HG02870 (cell line): Measurements from ENCODE around the gene PRSS16.

Experiments used
- ATAC-seq: cut with Tn5 transposase; IDR thresholded peaks from one replicate; pipeline ENCODE4 v1.9.1; 2021; ENCODE audit warnings: mild to moderate bottlenecking, moderate library complexity; ENCODE audit not compliant: unreplicated experiment

Gene PRSS16

DNA sequence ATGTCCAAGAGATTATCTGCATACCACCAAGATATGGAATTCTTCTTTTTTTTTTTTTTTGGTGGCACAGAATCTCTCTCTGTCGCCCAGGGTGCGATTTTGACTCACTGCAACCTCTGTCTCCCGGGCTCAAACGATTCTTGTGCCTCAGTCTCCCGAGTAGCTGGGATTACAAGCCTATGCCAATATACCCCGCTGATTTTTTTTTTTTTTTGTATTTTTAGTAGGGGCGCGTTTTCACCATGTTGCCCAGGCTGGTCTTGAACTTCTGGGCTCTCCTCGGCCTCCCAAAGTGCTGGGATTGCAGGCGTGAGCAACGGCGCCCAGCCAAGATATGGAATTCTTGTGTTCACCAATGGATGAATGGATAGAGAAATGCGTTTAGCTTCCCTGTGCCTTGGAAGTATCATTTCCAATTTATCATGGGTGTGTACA is 33.6 kb downstream of the PRSS16 start:
- ATAC-seq, result no peak

DNA sequence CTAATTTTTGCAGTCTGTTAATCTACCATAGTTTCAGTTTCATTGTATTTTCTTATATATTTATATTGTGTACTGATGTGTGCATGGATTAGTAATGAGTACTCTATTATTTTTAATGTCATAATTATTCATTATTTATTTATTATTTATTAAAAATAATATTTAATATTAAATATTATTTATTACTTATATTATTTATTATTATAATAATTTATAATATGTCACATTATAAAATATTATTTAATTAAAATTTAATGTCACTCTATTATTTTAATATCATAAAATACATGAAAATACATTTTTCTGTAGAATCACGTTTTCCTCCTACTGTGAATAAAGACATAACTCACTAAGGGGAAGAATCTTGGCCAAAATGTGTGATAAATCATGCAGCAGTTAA is 34.1 kb downstream of the PRSS16 start:
- ATAC-seq, result no peak

DNA sequence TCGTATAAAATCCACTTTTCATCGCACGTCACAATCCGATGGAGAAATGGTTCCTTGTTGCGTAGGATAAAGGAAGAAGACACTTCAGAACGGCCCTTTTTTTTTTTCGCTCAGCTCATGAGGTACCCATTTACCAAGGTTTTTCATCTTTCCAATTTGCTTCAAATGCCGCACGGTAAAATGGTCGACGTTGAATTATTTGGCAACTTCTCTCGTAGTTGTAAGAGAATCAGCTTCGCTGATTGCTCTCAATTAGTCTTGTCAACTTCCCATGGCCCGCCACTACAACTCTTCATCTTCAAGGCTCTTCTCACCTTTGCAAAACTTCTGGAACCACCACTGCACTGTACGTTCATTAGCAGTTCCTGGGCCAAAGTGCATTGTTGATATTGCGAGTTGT is 35.8 kb downstream of the PRSS16 start:
- no peak for ATAC-seq

DNA sequence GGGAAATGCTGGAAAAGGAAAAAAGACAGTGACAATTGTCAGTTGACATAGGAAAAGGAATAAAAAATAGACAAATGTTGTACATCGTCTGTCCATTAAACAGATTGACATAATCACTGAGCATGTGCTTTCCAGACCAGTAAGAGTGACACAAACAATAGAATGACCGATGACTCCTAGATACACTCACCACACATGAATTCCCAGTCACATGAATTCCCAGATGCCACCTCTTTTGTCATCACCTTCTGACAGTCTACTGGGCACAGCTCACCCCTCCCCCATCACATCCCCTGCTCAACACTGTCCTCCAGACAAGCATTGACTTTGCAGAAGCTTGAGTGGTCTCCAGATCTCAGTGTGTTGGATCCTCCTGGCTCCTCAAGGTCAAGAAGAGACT is 38.6 kb downstream of the PRSS16 start:
- ATAC-seq, result no peak

DNA sequence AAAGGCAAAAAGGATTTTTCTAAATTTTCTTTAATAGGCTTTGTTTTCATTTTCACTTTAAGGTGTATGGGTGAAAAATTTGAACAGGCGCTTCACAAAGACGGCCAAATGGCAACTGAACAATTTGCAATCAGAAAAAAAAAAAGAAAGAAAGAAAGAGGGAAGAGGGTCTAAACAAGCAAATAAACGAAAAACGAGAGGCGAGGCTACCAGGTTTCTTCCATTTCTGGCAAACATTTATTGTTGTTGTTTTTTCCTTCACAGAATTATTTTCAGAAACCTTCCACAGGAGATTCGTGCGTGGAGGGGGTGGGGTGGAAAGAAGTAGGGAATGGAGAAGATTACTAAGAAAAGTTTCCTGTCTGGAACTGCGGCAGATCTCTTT is 40.2 kb downstream of the PRSS16 start:
- no peak for ATAC-seq

DNA sequence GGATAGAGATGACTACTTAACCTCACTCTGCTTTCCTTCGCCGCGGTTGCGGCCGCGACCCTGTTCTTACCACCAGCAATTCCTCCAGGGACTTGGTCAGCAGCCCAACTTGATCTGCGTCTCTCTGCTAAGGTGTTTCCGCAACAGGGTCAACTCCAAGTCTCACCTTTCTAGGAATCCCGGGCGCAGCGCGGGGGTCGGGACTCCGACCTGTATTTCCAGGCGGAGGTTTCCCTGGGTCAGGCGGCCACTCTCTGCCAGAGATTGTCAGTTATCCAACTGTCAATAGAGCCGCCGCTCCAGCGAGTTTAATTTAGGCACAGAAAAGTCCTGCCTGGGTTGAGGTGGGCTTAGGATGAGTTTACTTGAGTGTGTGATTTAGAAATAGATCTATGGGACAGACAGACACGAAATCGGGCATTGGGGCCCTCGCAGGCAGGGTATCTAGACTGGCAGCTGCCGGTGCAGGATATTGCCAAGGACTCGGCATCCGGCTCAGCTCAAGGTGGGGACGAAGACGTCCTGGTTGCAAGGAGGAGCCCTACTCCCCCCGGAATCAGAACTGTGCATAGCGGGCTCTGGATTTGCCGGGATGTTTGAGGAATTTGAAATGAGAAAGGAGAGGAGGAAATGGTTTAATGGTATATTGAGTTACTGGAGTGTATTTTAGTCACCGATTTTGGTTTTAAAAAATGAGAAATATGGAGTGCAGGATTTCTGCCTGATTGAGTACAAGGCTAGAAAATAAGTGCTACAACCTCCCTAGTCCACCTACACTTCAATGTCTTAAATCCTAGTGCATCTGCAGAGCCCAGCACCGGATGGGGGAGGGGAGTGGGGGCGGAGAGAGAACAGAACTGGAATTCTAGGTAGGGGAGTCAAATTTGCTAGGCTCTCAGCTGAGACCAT is 40.9 kb downstream of the PRSS16 start:
- ATAC-seq, result no peak

DNA sequence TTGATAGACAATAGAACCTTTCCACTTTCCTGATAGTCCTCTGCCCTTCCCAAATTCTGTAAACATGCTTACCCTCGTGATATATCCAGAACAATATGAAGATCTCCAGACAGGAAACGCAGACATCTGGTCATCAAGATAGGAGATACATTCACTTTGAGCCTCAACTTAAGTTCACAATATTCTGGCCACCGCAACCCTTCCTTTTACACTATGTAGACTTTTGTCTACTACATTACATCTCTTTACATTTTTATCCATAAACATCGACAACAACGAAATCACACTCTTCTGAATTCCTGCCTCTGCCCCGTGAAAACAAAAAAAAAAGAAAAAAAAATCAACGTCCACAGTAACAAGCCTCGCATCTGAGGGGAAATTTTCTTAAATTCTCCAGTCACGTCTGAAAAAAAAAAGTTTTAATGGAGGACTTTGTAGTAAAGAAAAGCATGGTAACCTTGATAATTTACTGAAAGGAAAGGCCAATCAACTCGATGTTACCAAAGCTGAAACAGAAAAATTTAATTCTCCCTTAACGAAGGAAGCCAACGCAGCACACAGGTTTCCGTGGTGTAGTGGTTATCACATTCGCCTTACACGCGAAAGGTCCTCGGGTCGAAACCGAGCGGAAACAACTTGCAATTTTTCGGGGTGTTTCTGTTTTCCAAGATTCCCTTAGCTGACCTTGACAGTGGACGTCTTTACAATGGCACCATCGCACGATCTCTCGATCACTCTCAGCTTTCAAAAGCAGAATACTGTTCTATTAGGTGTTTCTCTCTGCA is 42.8 kb downstream of the PRSS16 start:
- ATAC-seq, result no peak

DNA sequence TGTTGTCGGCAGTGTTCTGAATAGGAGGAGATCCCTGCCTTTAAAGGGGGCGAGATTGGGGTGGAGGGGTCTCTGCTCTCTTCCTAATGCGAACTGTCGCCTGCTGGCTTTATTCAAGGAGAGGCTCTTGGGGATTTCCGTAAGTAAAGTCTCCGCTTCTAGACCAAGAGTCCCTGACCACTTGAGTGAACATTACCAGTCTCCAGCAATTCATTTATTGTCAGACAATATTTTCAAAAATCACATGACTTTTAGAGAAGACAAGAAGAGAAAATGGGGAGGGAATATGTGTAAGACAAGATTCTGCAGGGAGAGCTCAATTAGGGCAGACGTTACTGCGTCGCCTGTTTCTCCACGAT is 43.3 kb downstream of the PRSS16 start:
- ATAC-seq, result no peak

DNA sequence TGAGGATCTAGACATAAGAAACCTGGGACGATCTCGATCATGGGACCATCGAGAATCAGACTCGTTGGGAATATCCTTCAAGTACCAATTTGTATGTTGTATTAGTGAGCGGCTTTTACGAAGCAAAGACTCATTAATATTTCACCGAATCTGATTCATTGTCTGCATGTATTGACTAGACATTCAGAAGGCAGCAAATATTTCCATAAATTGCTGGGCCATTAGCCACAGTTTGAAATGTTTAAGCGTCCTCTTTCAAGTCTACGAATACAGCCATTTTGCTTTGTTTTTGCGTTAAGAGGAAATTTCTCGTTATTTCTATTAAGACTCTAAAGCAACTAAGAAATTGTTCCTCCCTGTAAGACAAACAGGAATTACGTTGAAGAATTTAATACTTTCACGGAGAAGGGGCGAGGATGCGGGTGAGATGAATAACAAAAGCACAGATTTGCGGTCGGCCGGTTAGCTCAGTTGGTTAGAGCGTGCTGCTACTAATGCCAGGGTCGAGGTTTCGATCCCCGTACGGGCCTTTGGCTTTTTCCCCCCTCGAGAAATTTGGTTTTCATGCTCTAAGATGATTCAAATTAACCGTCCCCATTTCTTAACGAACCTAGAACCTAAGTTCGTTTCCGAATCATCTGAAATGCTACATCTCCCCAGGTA is 46.1 kb downstream of the PRSS16 start:
- no peak for ATAC-seq

DNA sequence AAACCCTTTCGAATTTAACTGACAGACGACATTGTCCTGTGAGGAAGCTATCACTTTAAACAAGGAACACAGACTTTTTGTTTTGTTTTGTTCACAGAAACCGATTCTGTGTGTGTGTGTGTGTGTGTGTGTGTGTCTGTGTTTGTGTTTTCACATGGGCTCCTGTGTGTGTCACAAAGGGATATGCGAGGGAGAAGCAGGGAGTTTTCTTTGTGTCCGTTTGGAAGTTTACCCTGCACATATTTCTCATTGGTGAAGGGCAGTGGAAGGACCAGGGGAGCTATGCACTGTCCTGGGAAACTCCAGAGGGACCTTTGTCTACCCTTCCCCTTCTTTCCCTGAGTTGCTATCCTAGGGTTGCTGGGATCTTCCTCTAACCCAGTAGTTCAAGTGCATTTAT is 46.9 kb downstream of the PRSS16 start:
- no peak for ATAC-seq

DNA sequence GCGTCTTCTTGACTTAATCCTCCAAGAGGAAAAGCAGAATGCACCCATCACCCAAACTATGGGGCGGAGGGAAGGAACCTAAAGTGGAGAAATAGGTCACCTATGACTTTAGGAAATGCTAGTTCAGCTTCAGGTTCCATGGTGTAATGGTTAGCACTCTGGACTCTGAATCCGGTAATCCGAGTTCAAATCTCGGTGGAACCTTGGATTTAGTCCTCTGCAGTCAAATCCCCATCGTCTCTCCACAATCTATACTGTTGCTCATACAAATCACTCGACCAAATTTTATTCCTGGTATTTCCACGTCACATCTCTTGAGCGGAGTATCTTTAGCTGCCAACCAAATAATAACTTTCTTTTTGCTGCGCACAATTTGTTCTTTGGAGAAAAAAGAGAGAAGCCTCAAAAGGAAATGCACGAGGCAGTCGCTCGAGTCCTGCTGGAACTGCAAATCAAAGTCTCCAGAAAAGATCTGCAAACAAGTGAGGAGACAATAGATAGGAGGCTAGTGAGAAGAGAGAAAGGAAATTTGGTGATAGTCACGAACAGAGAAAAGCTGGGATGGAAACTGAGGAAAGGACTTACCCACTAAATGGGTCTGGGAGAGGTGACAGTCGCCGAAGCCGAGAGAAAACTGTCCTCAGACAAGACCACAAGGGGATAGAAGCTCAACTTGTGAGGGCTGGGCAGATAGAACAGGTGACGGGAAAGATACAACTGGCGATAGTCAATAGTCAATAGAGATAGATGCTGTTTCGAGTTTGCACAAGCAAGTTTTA is 48.0 kb downstream of the PRSS16 start:
- ATAC-seq, result no peak

DNA sequence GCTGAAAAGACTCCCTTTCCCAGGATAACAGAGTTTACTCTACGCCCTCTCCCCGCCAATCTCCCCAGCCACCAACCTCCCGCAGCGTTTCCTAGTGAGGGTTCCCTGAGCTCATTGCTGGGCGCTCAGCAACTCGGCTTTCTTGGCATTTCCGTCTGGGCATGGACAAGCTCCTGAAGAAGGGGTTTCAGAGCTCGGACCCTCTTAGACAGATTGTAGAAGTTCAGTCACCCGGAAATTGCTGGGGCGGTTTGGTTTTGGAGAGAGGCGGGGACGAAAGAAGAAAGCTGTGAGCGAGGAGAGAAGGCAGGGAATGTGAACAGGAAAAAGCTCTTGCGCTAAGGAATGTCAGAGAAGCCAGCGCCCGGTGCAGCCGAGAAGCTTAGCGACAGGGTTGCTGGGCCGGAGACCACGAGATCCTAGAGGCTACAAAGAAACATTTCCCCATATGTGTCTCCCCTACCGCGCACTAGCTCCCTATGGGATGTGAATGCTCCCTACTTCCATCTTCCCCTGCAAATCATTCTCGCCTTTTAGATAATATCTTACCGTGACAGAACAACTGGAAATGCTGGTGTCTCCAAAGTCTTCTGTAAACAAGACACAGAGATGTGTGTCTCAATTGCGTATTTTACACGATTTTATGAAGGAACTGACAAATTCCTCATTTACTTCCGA is 48.7 kb downstream of the PRSS16 start:
- no peak for ATAC-seq

DNA sequence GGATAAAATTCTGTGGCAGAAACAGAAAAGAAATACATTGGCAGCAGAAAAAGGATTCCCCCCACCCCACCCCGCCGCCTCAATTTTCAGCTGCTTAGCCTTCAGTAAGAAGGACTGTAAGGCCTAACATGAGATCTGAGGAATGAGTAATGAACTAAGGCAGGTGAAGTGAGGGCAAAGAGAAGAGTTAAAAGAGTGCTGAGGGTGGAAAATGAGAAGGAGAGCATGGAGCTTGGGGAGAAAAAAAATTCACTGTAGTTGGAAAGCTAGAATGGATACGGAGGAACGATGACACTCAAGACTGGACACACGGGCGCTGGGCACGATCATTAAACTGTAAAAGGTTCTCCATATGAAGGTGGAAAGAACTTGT is 50.0 kb downstream of the PRSS16 start:
- ATAC-seq, result no peak

DNA sequence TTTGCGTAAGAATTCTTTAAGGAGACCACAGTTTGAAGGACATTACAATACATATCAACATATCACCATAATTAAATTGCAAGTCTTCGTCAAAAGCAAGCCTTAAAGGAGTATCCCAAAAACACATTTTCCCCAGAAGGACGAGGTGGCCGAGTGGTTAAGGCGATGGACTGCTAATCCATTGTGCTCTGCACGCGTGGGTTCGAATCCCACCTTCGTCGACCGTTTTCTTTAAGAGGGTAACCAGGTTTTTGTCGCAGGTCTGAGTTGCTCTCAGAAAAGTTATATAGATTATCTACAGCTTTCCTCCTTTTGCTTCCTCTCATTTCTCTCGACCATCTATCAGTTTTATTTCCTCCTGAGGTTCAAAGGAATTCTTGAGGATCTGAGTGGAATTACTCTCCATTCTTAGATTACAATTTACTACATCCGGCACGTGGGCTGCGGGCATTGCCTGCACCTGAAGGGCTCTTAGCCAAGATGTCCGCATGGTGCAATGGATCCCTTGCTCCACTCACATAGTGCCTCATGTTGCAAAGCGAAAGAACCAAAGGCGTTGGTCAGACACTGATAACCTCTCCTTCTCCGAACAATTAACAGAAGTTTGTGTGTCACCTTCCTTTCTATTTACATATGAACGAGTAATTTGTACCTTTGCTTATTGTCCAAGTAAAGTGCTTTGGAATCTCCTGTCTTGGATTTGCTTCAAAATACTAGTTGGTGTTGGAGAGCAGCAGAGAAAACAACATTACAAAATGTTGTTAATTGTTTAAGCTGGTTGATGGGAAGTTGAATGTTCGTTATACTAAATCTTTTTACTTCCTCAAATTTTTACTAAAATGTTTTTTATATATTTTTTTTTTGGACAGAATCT is 50.6 kb downstream of the PRSS16 start:
- ATAC-seq, result no peak

DNA sequence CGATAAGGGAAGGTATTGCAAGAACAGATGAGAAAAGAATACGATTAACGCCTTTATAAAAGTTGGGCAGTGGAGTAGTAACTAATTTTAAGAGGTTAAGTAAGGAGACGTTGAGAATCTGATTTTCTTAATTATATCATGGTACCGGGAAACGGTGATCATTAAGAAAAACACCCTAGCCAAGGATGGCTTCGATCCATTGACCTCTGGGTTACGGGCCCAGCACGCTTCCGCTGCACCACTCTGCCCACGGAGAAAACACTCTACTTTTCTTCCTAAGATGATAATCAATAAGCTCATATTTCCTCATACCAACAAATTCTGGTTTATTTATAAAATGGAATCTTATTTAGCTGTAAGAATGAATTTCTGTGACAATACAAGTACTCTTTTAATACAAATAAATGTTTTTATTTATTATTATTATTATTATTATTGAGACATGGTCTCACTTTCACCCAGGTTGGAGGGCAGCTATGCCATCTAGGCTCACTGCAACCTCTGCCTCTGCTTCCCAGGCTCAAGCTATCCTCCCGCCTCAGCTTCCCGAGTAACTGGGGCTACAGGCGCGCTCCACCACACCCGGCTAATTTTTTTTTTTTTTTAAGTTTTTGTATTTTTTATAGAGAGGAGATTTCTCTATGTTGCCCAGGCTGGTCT is 56.2 kb downstream of the PRSS16 start:
- ATAC-seq, result no peak
